GM12891 (cell line): Measurements from ENCODE around the gene KRTAP4-7.
"Not testable (repeated sequence)": the region's sequence is repeated elsewhere in the genome, so short reads cannot be mapped to it uniquely, and the experiment has no call there.

Experiments used
- POLR2A ChIP-seq: IDR thresholded peaks from 2 replicates; pipeline ENCODE4 v1.6.1; 2011; ENCODE audit warnings: low read depth, low read length, control low read depth
- POLR2AphosphoS5 ChIP-seq: IDR thresholded peaks from 2 replicates; pipeline ENCODE4 v1.6.1; 2011; ENCODE audit warnings: low read depth, low read length, control low read depth
- POU2F2 ChIP-seq: IDR thresholded peaks from 2 replicates; pipeline ENCODE4 v1.6.1; 2011; ENCODE audit warnings: low read depth, mild to moderate bottlenecking, control low read depth, low read length, moderate library complexity
- TAF1 ChIP-seq: IDR thresholded peaks from 2 replicates; pipeline ENCODE4 v1.6.1; 2011; ENCODE audit warnings: low read depth, low read length, control low read depth

- not testable (repeated sequence) for TF ChIP-seq POLR2AphosphoS5, TAF1, POU2F2, POLR2A
These were observed 4.9 kb downstream of the KRTAP4-7 start for GRCh38 chr17:41088760-41089352.
